Lung (tissue), 12 donors: Measurements from ENCODE around the gene GRIK3. TPM values are rescaled to one million over a fixed set of nuclear protein-coding genes. Genes with fewer than 3 reads are reported as not detected.

Experiments used
- ATAC-seq: fragments of 200-7000 bp; cut with Tn5 transposase; one replicate; pipeline ENCODE4 v1.9.1; 2020; ENCODE audit warnings: moderate number of reproducible peaks; ENCODE audit not compliant: insufficient read depth, low FRiP score
- DNase-seq, 3 donors: peaks; one replicate each; pipeline ENCODE4 v3.0.0-alpha.2; 2013 to 2017
- H3K27ac ChIP-seq, 2 donors: one replicate each; pipeline ENCODE4 v1.5.1; 2013; ENCODE audit warnings: mild to moderate bottlenecking in 2 of 2, moderate library complexity in 2 of 2, control low read depth in 1 of 2, inconsistent platforms in 1 of 2, low read depth in 1 of 2, low read length in 1 of 2
- H3K27me3 ChIP-seq, 3 donors: one replicate each; pipeline ENCODE4 v1.5.1; 2013; ENCODE audit warnings: low read length in 2 of 3; ENCODE audit not compliant: control insufficient read depth in 3 of 3, insufficient read depth in 3 of 3
- H3K36me3 ChIP-seq, 4 donors: one replicate each; pipeline ENCODE4 v1.5.1; 2013; ENCODE audit warnings: low read length in 4 of 4, mild to moderate bottlenecking in 1 of 4, moderate library complexity in 1 of 4; ENCODE audit not compliant: control insufficient read depth in 4 of 4, insufficient read depth in 4 of 4
- H3K4me1 ChIP-seq, 5 donors: one replicate each; pipeline ENCODE4 v1.5.1; 2013; ENCODE audit warnings: low read length in 5 of 5, mild to moderate bottlenecking in 2 of 5, moderate library complexity in 1 of 5; ENCODE audit not compliant: control insufficient read depth in 5 of 5, insufficient read depth in 5 of 5
- H3K4me3 ChIP-seq: one replicate; pipeline ENCODE4 v1.5.1; 2013; ENCODE audit warnings: mild to moderate bottlenecking, control low read depth, moderate library complexity
- H3K9ac ChIP-seq, 2 donors: one replicate each; pipeline ENCODE4 v1.5.1; 2013; ENCODE audit warnings: low read length in 2 of 2, control low read depth in 1 of 2; ENCODE audit not compliant: insufficient read depth in 1 of 2
- H3K9me3 ChIP-seq, 4 donors: one replicate each; pipeline ENCODE4 v1.5.1; 2013; ENCODE audit warnings: low read length in 3 of 4, mild to moderate bottlenecking in 1 of 4, moderate library complexity in 1 of 4; ENCODE audit not compliant: control insufficient read depth in 4 of 4, insufficient read depth in 3 of 4
- CTCF ChIP-seq: IDR thresholded peaks from 2 replicates; pipeline ENCODE4 v1.5.1; 2012; ENCODE audit warnings: mild to moderate bottlenecking; ENCODE audit errors: control extremely low read depth, extremely low read depth
- WGBS, 2 donors: extraction: QIAGEN DNeasy Blood & Tissue Kit; methylation state at CpG; one replicate each; pipeline ENCODE4 v1.1.7; 2013; 5-methylcytosine and 5-hydroxymethylcytosine counted together
- polyA plus RNA-seq, 2 donors: library from polyadenylated mRNA; stranded (reverse); fragments of 200-250 nt; gene quantifications; one replicate each; pipeline ENCODE4 v1.2.1, GENCODE V29; 2013
- total RNA-seq, 2 donors: library from RNA; depleted of rRNA in 1 of 2; stranded (reverse); fragments of >200 nt in 1 of 2; gene quantifications; one replicate each; pipeline ENCODE4 v1.2.1, GENCODE V29; 2014 to 2021
- donor health status: control.
- donor health status: control.
- donor health status: Bipolar disorder and iron deficiency.
- donor health status: healthy.
- donor health status: DM: yes; HTN: yes; CAD: no.

The GRIK3 gene
- total and polyA plus RNA-seq, 4 donors: 0.01 to 0.40 (median 0.07) TPM

GRCh38 chr1:36835017-36835695 is 199.2 kb downstream of the GRIK3 start:
- 61 to 62% methylated on average over 4 of the region's 4 CpGs for WGBS, 2 donors
- no peak for ATAC-seq
- no peak overlapping the region for H3K27ac ChIP-seq
- H3K27me3 ChIP-seq: peaks cover 0 to 13% (median 0%) of the 10 kb centered on the region in 3 donors
- H3K9ac ChIP-seq: no peak overlapping the region
- H3K4me1 ChIP-seq: no peaks in the 10 kb centered on the region
- no peak for TF ChIP-seq CTCF
- no peaks in the 10 kb centered on the region for H3K9me3 ChIP-seq
- no peak for DNase-seq
- no peak overlapping the region for H3K4me3 ChIP-seq
- no peaks in the 10 kb centered on the region for H3K36me3 ChIP-seq

- Histone ChIP-seq H3K36me3 (no peaks in the 10 kb centered on the region), H3K27ac (no peak overlapping the region), H3K9ac (no peak overlapping the region), H3K4me3 (no peak overlapping the region), H3K4me1 (no peaks in the 10 kb centered on the region), H3K9me3 (no peaks in the 10 kb centered on the region), H3K27me3 (peaks cover 0 to 13% (median 0%) of the 10 kb centered on the region in 3 donors)
- ATAC-seq (no peak), DNase-seq (no peak)
- 76 to 79% methylated on average over 5 of the region's 5 CpGs for WGBS, 2 donors
- no peak for TF ChIP-seq CTCF
Observed at GRCh38 chr1:36834586-36834985, 199.7 kb downstream of the GRIK3 start.

DNA sequence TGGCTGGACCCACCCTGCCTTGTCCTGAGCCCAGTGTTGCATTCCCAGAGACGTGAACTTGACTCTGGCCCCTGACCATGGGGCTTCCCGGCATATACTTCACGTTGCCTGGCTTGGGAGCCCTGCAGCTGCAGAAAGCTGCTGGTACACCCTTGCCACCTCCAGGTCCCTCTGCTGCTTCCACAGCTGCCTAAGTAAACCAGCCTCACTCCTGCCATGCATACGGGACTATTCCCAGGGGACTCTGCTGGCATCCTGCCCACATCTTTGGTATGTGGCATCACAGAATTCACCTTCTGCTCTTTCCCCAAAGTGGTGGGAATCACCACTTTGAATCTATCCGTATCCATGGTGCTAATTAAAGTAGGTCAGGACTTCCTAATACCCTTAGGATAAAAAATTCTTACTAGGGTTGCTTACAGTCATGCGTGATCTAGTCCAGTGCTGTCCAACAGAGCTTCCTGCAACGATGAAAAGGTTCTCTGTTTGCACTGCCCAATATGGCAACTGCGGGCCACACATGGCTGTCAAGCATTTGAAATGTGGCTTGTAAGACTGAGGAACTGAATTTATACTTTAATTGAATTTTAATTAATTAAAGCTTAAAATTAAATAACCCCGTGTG is 203.0 kb downstream of the GRIK3 start:
- Histone ChIP-seq H3K27me3 (peaks cover 0 to 8% (median 0%) of the 10 kb centered on the region in 3 donors), H3K4me1 (no peaks in the 10 kb centered on the region), H3K27ac (no peak overlapping the region), H3K36me3 (no peaks in the 10 kb centered on the region), H3K9ac (no peak overlapping the region), H3K4me3 (no peak overlapping the region), H3K9me3 (peaks cover 0 to 5% (median 0%) of the 10 kb centered on the region in 4 donors)
- 75 to 87% methylated on average over 9 of the region's 9 CpGs for WGBS, 2 donors
- TF ChIP-seq CTCF: no peak
- no peak for DNase-seq
- no peak for ATAC-seq
